Measurements from ENCODE around the gene SLC28A1.

GRCh38 chr15:84915606-84915958 lies 31.1 kb downstream of the SLC28A1 start:
- TF ChIP-seq POLR2A (IDR thresholded peaks at IDR 0.05; ENCODE audit: low read depth, low read length) = no peak
- TF ChIP-seq CTCF (conservative IDR thresholded peaks at IDR 0.05; ENCODE audit: low read depth, low read length) = no peak
- no peak for TF ChIP-seq RAD21 (IDR thresholded peaks at IDR 0.05; ENCODE audit: low read length)
- TF ChIP-seq BHLHE40 (IDR thresholded peaks at IDR 0.05; ENCODE audit: low read depth, low read length) = no peak
- no peak for TF ChIP-seq MXI1 (IDR thresholded peaks at IDR 0.05; ENCODE audit: borderline replicate concordance, low read depth, low read length)
- TF ChIP-seq CEBPB (IDR thresholded peaks at IDR 0.05; ENCODE audit: low read depth, low read length) = no peak
- TF ChIP-seq RFX5 (IDR thresholded peaks at IDR 0.05; ENCODE audit: low read depth, low read length) = no peak
